Measurements from ENCODE around the gene NXPE4.
"Not testable (repeated sequence)": the region's sequence is repeated elsewhere in the genome, so short reads cannot be mapped to it uniquely, and the experiment has no call there.

Gene NXPE4

GRCh38 chr11:114595571-114595970 is at the start of gene NXPE4:
TSS of gene NXPE4 (minus strand) at chr11:114595786. CDS start at chr11:114594759, 1,027 bp downstream.
- DNase-seq = no peak

GRCh38 chr11:114639440-114639839 is 43.9 kb upstream of the NXPE4 start:
- not testable (repeated sequence) for DNase-seq

GRCh38 chr11:114631445-114631965 is 35.9 kb upstream of the NXPE4 start:
- DNase-seq = not testable (repeated sequence)

- no peak for DNase-seq
Observed at GRCh38 chr11:114625294-114625693, 29.7 kb upstream of the NXPE4 start.

- no peak for DNase-seq
Observed at GRCh38 chr11:114624455-114625207, 29.0 kb upstream of the NXPE4 start.

GRCh38 chr11:114623720-114624119 is 28.1 kb upstream of the NXPE4 start:
- no peak for DNase-seq

- DNase-seq = no peak
Observed at GRCh38 chr11:114622858-114623257, 27.3 kb upstream of the NXPE4 start.

GRCh38 chr11:114621950-114622809 is 26.6 kb upstream of the NXPE4 start:
- DNase-seq = no peak

GRCh38 chr11:114621072-114621471 is 25.5 kb upstream of the NXPE4 start:
- DNase-seq = no peak

- DNase-seq = no peak
Observed at GRCh38 chr11:114619659-114620173, 24.1 kb upstream of the NXPE4 start.

GRCh38 chr11:114618139-114618538 is 22.6 kb upstream of the NXPE4 start:
- DNase-seq = no peak

GRCh38 chr11:114617157-114618124 is 21.9 kb upstream of the NXPE4 start:
- no peak for DNase-seq

- no peak for DNase-seq
Observed at GRCh38 chr11:114616516-114616915, 20.9 kb upstream of the NXPE4 start.

GRCh38 chr11:114615448-114616361 is 20.1 kb upstream of the NXPE4 start:
- DNase-seq = no peak

GRCh38 chr11:114614127-114614720 is 18.6 kb upstream of the NXPE4 start:
- DNase-seq = no peak

GRCh38 chr11:114613094-114613493 is 17.5 kb upstream of the NXPE4 start:
- DNase-seq = not testable (repeated sequence)

- DNase-seq = no peak
Observed at GRCh38 chr11:114612686-114613085, 17.1 kb upstream of the NXPE4 start.

- DNase-seq = not testable (repeated sequence)
Observed at GRCh38 chr11:114612199-114612598, 16.6 kb upstream of the NXPE4 start.

- DNase-seq = no peak
Observed at GRCh38 chr11:114610984-114611944, 15.7 kb upstream of the NXPE4 start.

Data from NCI-H446 treated with DMSO at 0.1 percent for 48 hours (cell line).